Fibroblast of the aortic adventitia (primary cell): ENCODE measurements around the gene SH3BP5L. TPM values are rescaled to one million over a fixed set of nuclear protein-coding genes. Genes with fewer than 3 reads are reported as not detected.

ENCODE experiments used
- DNase-seq: peaks from one replicate; pipeline ENCODE4 v3.0.0-alpha.2; 2010; ENCODE audit warnings: low read depth
- H3K4me3 ChIP-seq: 2 replicates; pipeline ENCODE4 v1.5.1; 2011; ENCODE audit warnings: low read depth, mild to moderate bottlenecking, control low read depth, low read length, moderate library complexity
- CTCF ChIP-seq: IDR thresholded peaks from 2 replicates; pipeline ENCODE4 v1.5.1; 2011; ENCODE audit warnings: mild to moderate bottlenecking, low read length, control low read depth, inconsistent platforms; ENCODE audit not compliant: insufficient read depth
- total RNA-seq: library from RNA; depleted of rRNA; stranded (reverse); fragments of >200 nt; gene quantifications from 2 replicates; pipeline ENCODE4 v1.2.3, GENCODE V29; 2012; ENCODE audit warnings: low replicate concordance

The SH3BP5L gene
- total RNA-seq, 1 donor, result 21.8 TPM

DNA sequence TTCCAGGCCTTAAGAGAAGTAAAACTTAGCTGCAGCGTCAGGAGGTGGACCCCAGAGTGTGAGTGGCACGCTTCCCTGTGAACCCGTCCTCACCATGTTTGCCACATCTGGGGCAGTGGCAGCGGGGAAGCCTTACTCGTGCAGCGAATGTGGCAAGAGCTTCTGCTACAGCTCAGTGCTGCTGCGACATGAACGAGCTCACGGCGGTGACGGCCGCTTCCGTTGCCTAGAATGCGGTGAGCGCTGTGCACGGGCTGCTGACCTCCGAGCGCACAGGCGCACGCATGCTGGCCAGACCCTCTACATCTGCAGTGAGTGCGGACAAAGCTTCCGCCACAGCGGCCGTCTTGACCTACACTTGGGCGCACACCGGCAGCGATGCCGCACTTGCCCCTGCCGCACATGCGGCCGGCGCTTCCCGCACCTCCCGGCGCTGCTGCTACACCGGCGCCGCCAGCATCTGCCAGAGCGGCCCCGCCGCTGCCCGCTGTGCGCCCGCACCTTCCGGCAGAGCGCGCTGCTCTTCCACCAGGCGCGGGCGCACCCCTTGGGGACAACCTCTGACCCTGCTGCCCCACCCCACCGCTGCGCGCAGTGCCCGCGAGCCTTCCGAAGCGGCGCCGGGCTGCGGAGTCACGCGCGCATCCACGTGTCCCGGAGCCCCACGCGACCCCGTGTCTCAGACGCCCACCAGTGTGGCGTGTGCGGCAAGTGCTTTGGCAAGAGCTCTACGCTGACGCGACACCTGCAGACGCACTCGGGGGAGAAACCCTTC, 21.7 kb upstream of the SH3BP5L start:
- no peak for TF ChIP-seq CTCF
- DNase-seq, result no peak
- H3K4me3 ChIP-seq, result no peak overlapping the region

- DNase-seq, result no peak
- no peak for TF ChIP-seq CTCF
- H3K4me3 ChIP-seq, result no peak overlapping the region
Observed at GRCh38 chr1:248844526-248844925, 18.8 kb upstream of the SH3BP5L start.

GRCh38 chr1:248843687-248844086, 18.0 kb upstream of the SH3BP5L start:
- no peak for DNase-seq
- no peak overlapping the region for H3K4me3 ChIP-seq
- no peak for TF ChIP-seq CTCF

- DNase-seq, result no peak
- no peak for TF ChIP-seq CTCF
- H3K4me3 ChIP-seq, result no peak overlapping the region
Observed at GRCh38 chr1:248842781-248843331, 17.1 kb upstream of the SH3BP5L start.

GRCh38 chr1:248841702-248842395, 16.1 kb upstream of the SH3BP5L start:
- peak; percentile 83 for DNase-seq
- TF ChIP-seq CTCF, result peak; percentile 76
- H3K4me3 ChIP-seq, result peak overlapping the region; percentile 6

DNA sequence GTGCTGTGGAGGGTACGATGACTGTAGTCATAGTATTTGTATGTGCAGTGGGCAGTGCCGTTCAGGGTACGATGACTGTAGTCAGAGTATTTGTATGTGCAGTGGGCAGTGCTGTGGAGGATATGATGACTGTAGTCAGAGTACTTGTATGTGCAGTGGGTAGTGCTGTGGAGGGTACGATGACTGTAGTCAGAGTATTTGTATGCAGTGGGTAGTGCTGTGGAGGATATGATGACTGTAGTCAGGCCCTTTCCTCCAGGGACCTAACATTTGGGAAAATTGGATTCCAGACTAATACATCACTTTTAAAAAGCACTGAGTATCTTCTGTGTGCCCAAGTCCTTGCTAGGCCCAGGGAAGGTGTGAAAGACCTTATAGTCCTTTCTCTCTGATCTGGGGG, 15.2 kb upstream of the SH3BP5L start:
- TF ChIP-seq CTCF, result no peak
- no peak overlapping the region for H3K4me3 ChIP-seq
- no peak for DNase-seq
